NOMO-1 treated with dmso at 0.1 percent for 144 hours (cell line): ENCODE results near the gene ETF1.

Experiments
- DNase-seq: peaks from one replicate; lab custom pipeline; 2025; ENCODE audit not compliant: unreplicated experiment; lab: John Stamatoyannopoulos, UW

The ETF1 gene

GRCh38 chr5:138529812-138530211, 13.2 kb downstream of the ETF1 start:
- no peak for DNase-seq

- no peak for DNase-seq
These were observed 14.1 kb downstream of the ETF1 start for GRCh38 chr5:138528744-138529469.

GRCh38 chr5:138528208-138528607, 14.8 kb downstream of the ETF1 start:
- no peak for DNase-seq

- DNase-seq: no peak
These were observed 15.9 kb downstream of the ETF1 start for GRCh38 chr5:138527170-138527569.

- DNase-seq: no peak
These were observed 19.6 kb downstream of the ETF1 start for GRCh38 chr5:138523406-138523805.

- no peak for DNase-seq
These were observed 22.1 kb downstream of the ETF1 start for GRCh38 chr5:138520971-138521370.

- no peak for DNase-seq
These were observed 25.6 kb downstream of the ETF1 start for GRCh38 chr5:138517437-138517836.

- DNase-seq: no peak
These were observed 27.3 kb downstream of the ETF1 start for GRCh38 chr5:138515556-138516245.

GRCh38 chr5:138514021-138514420, 29.0 kb downstream of the ETF1 start:
- DNase-seq: no peak

- DNase-seq: no peak
These were observed 34.1 kb downstream of the ETF1 start for GRCh38 chr5:138508958-138509357.

GRCh38 chr5:138507485-138507884, 35.6 kb downstream of the ETF1 start:
- DNase-seq: peak; percentile 63

- DNase-seq: no peak
These were observed 36.4 kb downstream of the ETF1 start for GRCh38 chr5:138506370-138507306.

GRCh38 chr5:138504799-138505198, 38.2 kb downstream of the ETF1 start:
- DNase-seq: no peak

GRCh38 chr5:138503487-138504270, 39.4 kb downstream of the ETF1 start:
- DNase-seq: no peak

GRCh38 chr5:138502521-138502920, 40.5 kb downstream of the ETF1 start:
- DNase-seq: no peak

GRCh38 chr5:138502121-138502520, 40.9 kb downstream of the ETF1 start:
- no peak for DNase-seq

- no peak for DNase-seq
These were observed 44.7 kb downstream of the ETF1 start for GRCh38 chr5:138498376-138498775.

- no peak for DNase-seq
These were observed 47.7 kb downstream of the ETF1 start for GRCh38 chr5:138495351-138495750.

- no peak for DNase-seq
These were observed 50.4 kb downstream of the ETF1 start for GRCh38 chr5:138492560-138493045.

GRCh38 chr5:138491669-138492559, 51.1 kb downstream of the ETF1 start:
- DNase-seq: peak; percentile 84
